MCF 10A (cell line): ENCODE data around the gene IQSEC1. TPM values are rescaled to one million over a fixed set of nuclear protein-coding genes. Genes with fewer than 3 reads are reported as not detected.

Experiments
- BruUV-seq: library from RNA; stranded (reverse); fragments of 400-500 nt; replicated peaks from 2 replicates; lab custom pipeline; 2021; lab: Mats Ljungman, UMichigan
- CTCF ChIA-PET: fragments of 300-600 bp; sonication (Branson Sonifier 250); formaldehyde crosslinking; extraction: SDS; loops from one replicate; lab custom pipeline; 2021; ENCODE audit warnings: antibody characterized with exemption, inconsistent platforms; lab: Yijun Ruan, JAX
- POLR2A ChIA-PET: fragments of 300-600, 350-650 bp; sonication (Branson Sonifier 250); formaldehyde crosslinking; extraction: SDS; loops from one replicate; lab custom pipeline; 2020; ENCODE audit warnings: antibody characterized with exemption, inconsistent platforms; lab: Yijun Ruan, JAX
- DNase-seq: peaks from one replicate; pipeline ENCODE4 v3.0.0-alpha.2; 2018; ENCODE audit not compliant: unreplicated experiment
- H3K27ac Mint-ChIP-seq: one replicate; pipeline ENCODE4 v1.8.0; 2022; ENCODE audit warnings: mild to moderate bottlenecking, low read depth, mixed read lengths; ENCODE audit not compliant: unreplicated experiment
- H3K27me3 Mint-ChIP-seq: one replicate; pipeline ENCODE4 v1.8.0; 2022; ENCODE audit warnings: mixed read lengths; ENCODE audit not compliant: insufficient read depth, unreplicated experiment
- H3K36me3 Mint-ChIP-seq: one replicate; pipeline ENCODE4 v1.8.0; 2022; ENCODE audit warnings: mild to moderate bottlenecking, moderate library complexity, mixed read lengths; ENCODE audit not compliant: insufficient read depth, unreplicated experiment
- H3K4me1 Mint-ChIP-seq: one replicate; pipeline ENCODE4 v1.8.0; 2022; ENCODE audit warnings: mixed read lengths; ENCODE audit not compliant: insufficient read depth, unreplicated experiment
- H3K4me3 Mint-ChIP-seq: one replicate; pipeline ENCODE4 v1.8.0; 2022; ENCODE audit warnings: mild to moderate bottlenecking, moderate library complexity, mixed read lengths; ENCODE audit not compliant: unreplicated experiment
- H3K9me3 Mint-ChIP-seq: one replicate; pipeline ENCODE4 v1.8.0; 2022; ENCODE audit warnings: mixed read lengths; ENCODE audit not compliant: unreplicated experiment
- intact Hi-C: fragments of 100-400 bp; cut with micrococcal nuclease; formaldehyde crosslinking; loops from 2 replicates; pipeline ENCODE4 v1.14.1; 2022
- total RNA-seq: library from RNA; stranded (reverse); gene quantifications from 2 replicates; pipeline ENCODE4 v1.2.3, GENCODE V29; 2022
- TF ChIP-seq, protein P1 (sequence below): fragments of 200-600 bp; IDR thresholded peaks from one replicate; pipeline ENCODE4 v1.8.0; 2022; ENCODE audit warnings: antibody characterized with exemption, mild to moderate bottlenecking; ENCODE audit not compliant: unreplicated experiment

IQSEC1 gene
- total RNA-seq, 1 experiment from 2014 or later, result 18.7 TPM

DNA sequence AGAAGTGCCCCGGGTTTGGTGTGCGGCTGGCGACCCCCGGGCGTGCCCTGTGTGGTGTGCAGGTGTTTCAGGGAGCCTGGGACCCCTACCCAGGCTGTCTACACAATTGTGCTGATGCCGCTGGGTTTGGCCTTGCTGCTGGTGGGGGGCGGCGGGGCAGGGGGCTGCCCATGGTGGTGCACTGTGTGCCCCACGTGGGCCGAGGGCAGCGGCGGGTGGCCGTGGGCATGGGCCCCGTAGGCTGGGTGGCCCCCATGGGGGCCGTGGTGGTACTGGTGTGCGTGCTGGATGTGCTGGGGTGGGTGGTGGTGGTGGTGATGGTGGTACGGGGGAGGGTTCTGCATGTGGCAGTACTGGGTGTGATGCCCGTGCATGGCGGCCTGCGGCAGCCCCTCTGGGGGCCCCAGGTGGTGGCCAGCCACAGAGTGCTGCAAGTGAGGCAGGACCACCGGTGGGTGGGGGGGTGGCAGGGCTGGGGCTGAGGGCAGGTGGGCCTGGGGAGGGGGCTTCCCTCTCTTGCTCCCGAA lies 172.3 kb downstream of the IQSEC1 start:
- BruUV-seq, result no TSS peak
- peaks cover 20% of the 10 kb centered on the region for H3K36me3 Mint-ChIP-seq
- intact Hi-C loops, result no loop called here
- POLR2A ChIA-PET, result no interaction called here
- no peaks in the 10 kb centered on the region for H3K27me3 Mint-ChIP-seq
- DNase-seq, result no peak
- CTCF ChIA-PET, result no interaction called here
- TF ChIP-seq, protein P1, sequence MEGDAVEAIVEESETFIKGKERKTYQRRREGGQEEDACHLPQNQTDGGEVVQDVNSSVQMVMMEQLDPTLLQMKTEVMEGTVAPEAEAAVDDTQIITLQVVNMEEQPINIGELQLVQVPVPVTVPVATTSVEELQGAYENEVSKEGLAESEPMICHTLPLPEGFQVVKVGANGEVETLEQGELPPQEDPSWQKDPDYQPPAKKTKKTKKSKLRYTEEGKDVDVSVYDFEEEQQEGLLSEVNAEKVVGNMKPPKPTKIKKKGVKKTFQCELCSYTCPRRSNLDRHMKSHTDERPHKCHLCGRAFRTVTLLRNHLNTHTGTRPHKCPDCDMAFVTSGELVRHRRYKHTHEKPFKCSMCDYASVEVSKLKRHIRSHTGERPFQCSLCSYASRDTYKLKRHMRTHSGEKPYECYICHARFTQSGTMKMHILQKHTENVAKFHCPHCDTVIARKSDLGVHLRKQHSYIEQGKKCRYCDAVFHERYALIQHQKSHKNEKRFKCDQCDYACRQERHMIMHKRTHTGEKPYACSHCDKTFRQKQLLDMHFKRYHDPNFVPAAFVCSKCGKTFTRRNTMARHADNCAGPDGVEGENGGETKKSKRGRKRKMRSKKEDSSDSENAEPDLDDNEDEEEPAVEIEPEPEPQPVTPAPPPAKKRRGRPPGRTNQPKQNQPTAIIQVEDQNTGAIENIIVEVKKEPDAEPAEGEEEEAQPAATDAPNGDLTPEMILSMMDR, result no peak
- no peak overlapping the region for H3K4me3 Mint-ChIP-seq
- H3K27ac Mint-ChIP-seq, result no peak overlapping the region
- no peaks in the 10 kb centered on the region for H3K9me3 Mint-ChIP-seq
- no peaks in the 10 kb centered on the region for H3K4me1 Mint-ChIP-seq

DNA sequence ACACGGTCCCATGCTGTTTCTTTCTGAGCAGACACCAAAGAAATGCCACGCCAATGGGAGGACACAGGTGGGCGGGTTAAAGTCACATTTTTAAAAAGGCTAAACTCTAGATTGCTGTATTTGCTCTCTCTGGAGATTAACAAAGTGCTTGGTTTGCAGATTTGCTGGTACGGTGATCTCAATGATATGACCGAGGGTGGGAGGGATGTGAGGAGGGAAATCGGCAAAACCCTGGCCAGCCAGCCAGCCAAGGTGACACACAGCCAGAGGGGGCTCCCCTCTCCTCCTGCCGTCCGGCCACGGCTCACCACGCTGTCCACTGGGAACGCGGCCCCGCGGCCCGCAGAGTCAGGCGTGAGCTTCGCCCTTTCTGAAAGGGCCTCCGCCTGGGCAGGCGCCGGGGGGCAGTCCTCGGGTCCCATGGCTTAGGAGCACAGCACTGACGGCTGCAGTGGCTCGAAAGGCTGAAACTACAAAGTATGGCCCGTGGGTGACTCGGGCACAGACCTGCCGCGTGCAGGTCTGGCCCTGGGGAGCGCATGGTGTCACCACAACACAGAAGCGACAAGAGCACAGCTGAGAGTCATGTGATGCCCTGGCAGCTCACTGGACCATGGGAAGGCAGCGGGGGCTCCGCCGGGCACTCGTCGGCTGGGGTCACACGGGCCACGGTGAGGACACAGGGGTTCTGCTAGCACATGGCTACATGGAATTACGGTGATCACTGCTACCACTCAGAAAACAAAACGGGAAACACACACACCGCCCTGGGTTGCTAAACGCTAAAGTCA lies 174.1 kb downstream of the IQSEC1 start:
- no peak overlapping the region for H3K27ac Mint-ChIP-seq

DNA sequence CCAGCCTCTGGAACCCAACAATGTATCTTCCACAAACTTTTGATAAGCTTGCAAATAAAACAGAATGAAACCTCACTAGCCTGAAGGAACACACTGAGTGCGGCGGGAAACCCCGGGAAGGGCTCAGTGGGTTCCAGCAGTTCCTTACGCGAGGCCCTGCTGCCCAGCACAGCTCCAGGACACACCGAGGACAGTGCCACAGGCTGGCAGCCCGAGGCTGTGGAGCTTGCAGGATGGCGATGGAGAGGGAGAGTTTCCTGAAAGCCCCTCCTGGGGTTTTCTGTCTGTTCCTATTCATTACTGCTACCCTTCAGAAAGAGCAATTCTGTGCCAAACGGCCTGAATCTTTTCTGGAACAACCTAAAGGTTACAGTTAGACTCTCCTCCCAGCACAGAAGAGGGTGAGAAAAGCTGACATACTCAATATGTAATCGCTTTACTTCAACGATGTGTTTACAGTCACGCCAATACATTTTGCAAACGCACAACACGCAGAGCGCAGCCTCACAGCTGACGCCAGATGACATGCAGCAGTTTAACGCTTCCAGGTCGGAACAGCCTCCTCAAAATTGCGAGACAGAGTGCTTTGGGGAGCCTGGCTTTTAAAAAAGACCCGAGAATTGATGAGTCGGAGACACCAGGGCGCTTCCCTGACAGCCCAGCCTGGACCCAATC lies 174.8 kb downstream of the IQSEC1 start:
- TF ChIP-seq, protein P1, result no peak
- DNase-seq, result no peak
- intact Hi-C loops, result no loop called here
- CTCF ChIA-PET, result interaction anchor here (0.6 kb wide), 1 partner anchor 1239 kb away, joined by 3 read pairs; no protein-coding TSS in a partner anchor
- POLR2A ChIA-PET, result no interaction called here
- H3K4me1 Mint-ChIP-seq, result no peaks in the 10 kb centered on the region
- no peak overlapping the region for H3K4me3 Mint-ChIP-seq
- peaks cover 20% of the 10 kb centered on the region for H3K36me3 Mint-ChIP-seq
- BruUV-seq, result no TSS peak
- no peak overlapping the region for H3K27ac Mint-ChIP-seq
- no peaks in the 10 kb centered on the region for H3K9me3 Mint-ChIP-seq
- no peaks in the 10 kb centered on the region for H3K27me3 Mint-ChIP-seq

More for the DNA sequence above, 174.1 kb downstream of the IQSEC1 start:
- no peaks in the 10 kb centered on the region for H3K9me3 Mint-ChIP-seq
- POLR2A ChIA-PET, result no interaction called here
- H3K36me3 Mint-ChIP-seq, result peaks cover 20% of the 10 kb centered on the region
- no peaks in the 10 kb centered on the region for H3K4me1 Mint-ChIP-seq
- intact Hi-C loops, result no loop called here
- TF ChIP-seq, protein P1, result no peak
- no TSS peak for BruUV-seq
- H3K27me3 Mint-ChIP-seq, result no peaks in the 10 kb centered on the region
- DNase-seq, result no peak
- CTCF ChIA-PET, result interaction anchor here (0.6 to 1.2 kb wide), 2 partner anchors 7 to 72 kb away, joined by 5 read pairs; no protein-coding TSS in a partner anchor
- no peak overlapping the region for H3K4me3 Mint-ChIP-seq
